ENCODE measurements around the gene TNS4.

- TF ChIP-seq, protein P1, sequence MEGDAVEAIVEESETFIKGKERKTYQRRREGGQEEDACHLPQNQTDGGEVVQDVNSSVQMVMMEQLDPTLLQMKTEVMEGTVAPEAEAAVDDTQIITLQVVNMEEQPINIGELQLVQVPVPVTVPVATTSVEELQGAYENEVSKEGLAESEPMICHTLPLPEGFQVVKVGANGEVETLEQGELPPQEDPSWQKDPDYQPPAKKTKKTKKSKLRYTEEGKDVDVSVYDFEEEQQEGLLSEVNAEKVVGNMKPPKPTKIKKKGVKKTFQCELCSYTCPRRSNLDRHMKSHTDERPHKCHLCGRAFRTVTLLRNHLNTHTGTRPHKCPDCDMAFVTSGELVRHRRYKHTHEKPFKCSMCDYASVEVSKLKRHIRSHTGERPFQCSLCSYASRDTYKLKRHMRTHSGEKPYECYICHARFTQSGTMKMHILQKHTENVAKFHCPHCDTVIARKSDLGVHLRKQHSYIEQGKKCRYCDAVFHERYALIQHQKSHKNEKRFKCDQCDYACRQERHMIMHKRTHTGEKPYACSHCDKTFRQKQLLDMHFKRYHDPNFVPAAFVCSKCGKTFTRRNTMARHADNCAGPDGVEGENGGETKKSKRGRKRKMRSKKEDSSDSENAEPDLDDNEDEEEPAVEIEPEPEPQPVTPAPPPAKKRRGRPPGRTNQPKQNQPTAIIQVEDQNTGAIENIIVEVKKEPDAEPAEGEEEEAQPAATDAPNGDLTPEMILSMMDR (IDR thresholded peaks at IDR 0.05), result no peak
- TF ChIP-seq EP300 (IDR thresholded peaks at IDR 0.05) (no peak), POLR2A (IDR thresholded peaks at IDR 0.05) (no peak)
These were observed 64.8 kb downstream of the TNS4 start for GRCh38 chr17:40436636-40437035.

Data from sigmoid colon (tissue), 4 donors.